ENCODE data around the gene NDUFS8. TPM values are rescaled to one million over a fixed set of nuclear protein-coding genes. Genes with fewer than 3 reads are reported as not detected.

Gene NDUFS8
- total RNA-seq, 1 donor from 2014 or later = 48.5 TPM

- no peak for FAIRE-seq
- DNase-seq (ENCODE audit: low spot score in 2 of 2) = no peak
Measured at GRCh38 chr11:68074584-68075352, 44.3 kb downstream of the NDUFS8 start.

- FAIRE-seq (no peak), DNase-seq (ENCODE audit: low spot score in 2 of 2) (no peak)
Measured at GRCh38 chr11:68076371-68077042, 46.0 kb downstream of the NDUFS8 start.

GRCh38 chr11:68077617-68078582 is 47.4 kb downstream of the NDUFS8 start:
- FAIRE-seq (no peak), DNase-seq (ENCODE audit: low spot score in 2 of 2) (no peak)

GRCh38 chr11:68080860-68081259 is 50.4 kb downstream of the NDUFS8 start:
- FAIRE-seq (no peak), DNase-seq (ENCODE audit: low spot score in 2 of 2) (no peak)

GRCh38 chr11:68081691-68082090 is 51.2 kb downstream of the NDUFS8 start:
- FAIRE-seq = no peak
- DNase-seq (ENCODE audit: low spot score in 2 of 2) = no peak

- FAIRE-seq = no peak
- DNase-seq (ENCODE audit: low spot score in 2 of 2) = no peak
Measured at GRCh38 chr11:68082481-68082880, 52.0 kb downstream of the NDUFS8 start.

GRCh38 chr11:68083517-68083916 is 53.0 kb downstream of the NDUFS8 start:
- DNase-seq (ENCODE audit: low spot score in 2 of 2) = no peak
- FAIRE-seq = no peak

Small RNAs within 50 kb of the gene (small RNA-seq; reads per million reads assigned to genes)
- not detected for gene MIR6753

Other genes with a start within 250 kb of the NDUFS8 start
- gene UNC93B1, start 26.6 kb upstream of the NDUFS8 start, total RNA-seq = 2.9 TPM
- gene ALDH3B1, start 20.4 kb upstream of the NDUFS8 start, total RNA-seq = 0.41 TPM
- 2.4 TPM for gene TCIRG1, start 8.3 kb downstream of the NDUFS8 start, total RNA-seq
- 26.1 TPM for gene CHKA, start 90.7 kb downstream of the NDUFS8 start, total RNA-seq
- gene KMT5B, start 182.6 kb downstream of the NDUFS8 start, total RNA-seq = 116 TPM
- gene C11orf24, start 241.3 kb downstream of the NDUFS8 start, total RNA-seq = 5.7 TPM

Data from frontal cortex (tissue), 4 donors.